ENCODE results near the gene DNAH10. TPM values are rescaled to one million over a fixed set of nuclear protein-coding genes. Genes with fewer than 3 reads are reported as not detected.

The DNAH10 gene
- total RNA-seq, 1 donor from 2014 or later, result 0.54 TPM

GRCh38 chr12:123741937-123742572 is 20.0 kb upstream of the DNAH10 start:
- Histone ChIP-seq H3K4me1 (ENCODE audit: insufficient read depth, low read length) (no peaks in the 10 kb centered on the region), H3K36me3 (ENCODE audit: insufficient read depth, low read length) (peaks cover 34% of the 10 kb centered on the region), H3K4me2 (ENCODE audit: low read length) (no peak overlapping the region), H4K20me1 (ENCODE audit: insufficient read depth, low read length) (peaks cover 4% of the 10 kb centered on the region), H3K27me3 (ENCODE audit: insufficient read depth, low read length) (no peaks in the 10 kb centered on the region), H3K4me3 (ENCODE audit: insufficient read depth, low read depth, low read length) (no peak overlapping the region), H3K9me3 (ENCODE audit: insufficient read depth, low read depth, low read length) (no peaks in the 10 kb centered on the region), H3K79me2 (ENCODE audit: insufficient read depth, low read length) (no peaks in the 10 kb centered on the region), H3K9ac (ENCODE audit: low read length) (no peak overlapping the region), H3K27ac (ENCODE audit: low read depth, low read length) (no peak overlapping the region), H2AFZ (ENCODE audit: low read depth, low read length) (no peak overlapping the region)
- no peak for TF ChIP-seq EZH2 (IDR thresholded peaks at IDR 0.05; ENCODE audit: insufficient read depth, low read length)
- TF ChIP-seq, protein P1, sequence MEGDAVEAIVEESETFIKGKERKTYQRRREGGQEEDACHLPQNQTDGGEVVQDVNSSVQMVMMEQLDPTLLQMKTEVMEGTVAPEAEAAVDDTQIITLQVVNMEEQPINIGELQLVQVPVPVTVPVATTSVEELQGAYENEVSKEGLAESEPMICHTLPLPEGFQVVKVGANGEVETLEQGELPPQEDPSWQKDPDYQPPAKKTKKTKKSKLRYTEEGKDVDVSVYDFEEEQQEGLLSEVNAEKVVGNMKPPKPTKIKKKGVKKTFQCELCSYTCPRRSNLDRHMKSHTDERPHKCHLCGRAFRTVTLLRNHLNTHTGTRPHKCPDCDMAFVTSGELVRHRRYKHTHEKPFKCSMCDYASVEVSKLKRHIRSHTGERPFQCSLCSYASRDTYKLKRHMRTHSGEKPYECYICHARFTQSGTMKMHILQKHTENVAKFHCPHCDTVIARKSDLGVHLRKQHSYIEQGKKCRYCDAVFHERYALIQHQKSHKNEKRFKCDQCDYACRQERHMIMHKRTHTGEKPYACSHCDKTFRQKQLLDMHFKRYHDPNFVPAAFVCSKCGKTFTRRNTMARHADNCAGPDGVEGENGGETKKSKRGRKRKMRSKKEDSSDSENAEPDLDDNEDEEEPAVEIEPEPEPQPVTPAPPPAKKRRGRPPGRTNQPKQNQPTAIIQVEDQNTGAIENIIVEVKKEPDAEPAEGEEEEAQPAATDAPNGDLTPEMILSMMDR (IDR thresholded peaks at IDR 0.05; ENCODE audit: insufficient read depth, low read depth, low read length), result no peak
- Mint-ChIP-seq H3K36me3 (ENCODE audit: low read depth, unreplicated experiment) (peaks cover 17% of the 10 kb centered on the region), H3K4me3 (ENCODE audit: unreplicated experiment) (no peak overlapping the region), H3K27me3 (ENCODE audit: low read depth, unreplicated experiment) (no peaks in the 10 kb centered on the region), H3K27ac (ENCODE audit: unreplicated experiment) (no peak overlapping the region), H3K4me1 (ENCODE audit: low read depth, unreplicated experiment) (no peaks in the 10 kb centered on the region), H3K9me3 (ENCODE audit: unreplicated experiment) (no peaks in the 10 kb centered on the region)
- FAIRE-seq (no peak), DNase-seq (ENCODE audit: low read depth) (no peak)

DNA sequence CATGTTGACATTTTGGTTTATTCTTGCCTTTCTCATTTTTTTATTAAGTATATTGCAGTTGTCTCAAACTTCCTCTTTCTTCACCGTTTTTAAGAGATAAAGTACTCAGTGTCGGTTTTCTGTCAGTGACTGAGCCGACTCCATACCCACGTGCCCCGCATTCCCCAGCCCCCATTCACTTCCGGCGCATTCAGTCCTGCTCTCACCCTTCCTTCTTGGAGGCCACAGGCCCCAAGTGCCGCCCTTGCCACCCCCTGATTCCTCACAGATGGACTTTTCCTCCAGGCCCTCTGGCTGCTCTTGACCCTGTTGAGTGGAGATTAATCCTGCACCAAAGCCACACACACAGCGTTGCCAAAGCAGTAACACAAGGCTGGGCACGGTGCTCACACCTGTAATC is 19.1 kb upstream of the DNAH10 start:
- Histone ChIP-seq H3K36me3 (ENCODE audit: insufficient read depth, low read length) (peaks cover 27% of the 10 kb centered on the region), H3K4me2 (ENCODE audit: low read length) (no peak overlapping the region), H4K20me1 (ENCODE audit: insufficient read depth, low read length) (peaks cover 4% of the 10 kb centered on the region), H3K4me1 (ENCODE audit: insufficient read depth, low read length) (no peaks in the 10 kb centered on the region), H2AFZ (ENCODE audit: low read depth, low read length) (no peak overlapping the region), H3K9me3 (ENCODE audit: insufficient read depth, low read depth, low read length) (no peaks in the 10 kb centered on the region), H3K27ac (ENCODE audit: low read depth, low read length) (no peak overlapping the region), H3K4me3 (ENCODE audit: insufficient read depth, low read depth, low read length) (no peak overlapping the region), H3K27me3 (ENCODE audit: insufficient read depth, low read length) (no peaks in the 10 kb centered on the region), H3K9ac (ENCODE audit: low read length) (no peak overlapping the region), H3K79me2 (ENCODE audit: insufficient read depth, low read length) (no peaks in the 10 kb centered on the region)
- TF ChIP-seq, protein P1 (IDR thresholded peaks at IDR 0.05; ENCODE audit: insufficient read depth, low read depth, low read length), result no peak
- TF ChIP-seq EZH2 (IDR thresholded peaks at IDR 0.05; ENCODE audit: insufficient read depth, low read length), result no peak
- DNase-seq (ENCODE audit: low read depth), result no peak
- Mint-ChIP-seq H3K4me1 (ENCODE audit: low read depth, unreplicated experiment) (no peaks in the 10 kb centered on the region), H3K27me3 (ENCODE audit: low read depth, unreplicated experiment) (no peaks in the 10 kb centered on the region), H3K27ac (ENCODE audit: unreplicated experiment) (no peak overlapping the region), H3K4me3 (ENCODE audit: unreplicated experiment) (no peak overlapping the region), H3K9me3 (ENCODE audit: unreplicated experiment) (no peaks in the 10 kb centered on the region), H3K36me3 (ENCODE audit: low read depth, unreplicated experiment) (peaks cover 15% of the 10 kb centered on the region)
- FAIRE-seq, result no peak

GRCh38 chr12:123744836-123745235 is 17.3 kb upstream of the DNAH10 start:
- Mint-ChIP-seq H3K4me1 (ENCODE audit: low read depth, unreplicated experiment) (peaks cover 2% of the 10 kb centered on the region), H3K27ac (ENCODE audit: unreplicated experiment) (no peak overlapping the region), H3K4me3 (ENCODE audit: unreplicated experiment) (no peak overlapping the region), H3K27me3 (ENCODE audit: low read depth, unreplicated experiment) (no peaks in the 10 kb centered on the region), H3K36me3 (ENCODE audit: low read depth, unreplicated experiment) (peaks cover 18% of the 10 kb centered on the region), H3K9me3 (ENCODE audit: unreplicated experiment) (no peaks in the 10 kb centered on the region)
- Histone ChIP-seq H3K4me2 (ENCODE audit: low read length) (no peak overlapping the region), H2AFZ (ENCODE audit: low read depth, low read length) (no peak overlapping the region), H3K36me3 (ENCODE audit: insufficient read depth, low read length) (peaks cover 20% of the 10 kb centered on the region), H3K4me1 (ENCODE audit: insufficient read depth, low read length) (peaks cover 6% of the 10 kb centered on the region), H3K27me3 (ENCODE audit: insufficient read depth, low read length) (no peaks in the 10 kb centered on the region), H3K79me2 (ENCODE audit: insufficient read depth, low read length) (no peaks in the 10 kb centered on the region), H3K9ac (ENCODE audit: low read length) (no peak overlapping the region), H4K20me1 (ENCODE audit: insufficient read depth, low read length) (peaks cover 8% of the 10 kb centered on the region), H3K4me3 (ENCODE audit: insufficient read depth, low read depth, low read length) (no peak overlapping the region), H3K9me3 (ENCODE audit: insufficient read depth, low read depth, low read length) (no peaks in the 10 kb centered on the region), H3K27ac (ENCODE audit: low read depth, low read length) (no peak overlapping the region)
- DNase-seq (ENCODE audit: low read depth) (no peak), FAIRE-seq (no peak)
- TF ChIP-seq EZH2 (IDR thresholded peaks at IDR 0.05; ENCODE audit: insufficient read depth, low read length), result no peak
- TF ChIP-seq, protein P1 (IDR thresholded peaks at IDR 0.05; ENCODE audit: insufficient read depth, low read depth, low read length), result no peak

Data from astrocyte (in vitro differentiated cells and primary cell).